MM.1S (cell line): Measurements from ENCODE around the gene NEK2.
"Not testable (repeated sequence)": the region's sequence is repeated elsewhere in the genome, so short reads cannot be mapped to it uniquely, and the experiment has no call there.

Experiments used
- DNase-seq: peaks from one replicate; pipeline ENCODE4 v3.0.0-alpha.2; 2015
- H2AFZ ChIP-seq: fragments of 300-600 bp; sonication (generic); 2 replicates; pipeline ENCODE4 v1.6.0; 2016; ENCODE audit warnings: antibody characterized with exemption, low read length
- H3F3A ChIP-seq: fragments of 300-600 bp; sonication (generic); 2 replicates; pipeline ENCODE4 v1.6.1; 2016; ENCODE audit warnings: mild to moderate bottlenecking, antibody characterized with exemption, low read length, moderate library complexity, mixed read lengths; ENCODE audit not compliant: insufficient read depth
- H3K27ac ChIP-seq: fragments of 300-600 bp; sonication (generic); 2 replicates; pipeline ENCODE4 v1.5.1; 2016; ENCODE audit warnings: mild to moderate bottlenecking, low read length
- H3K27me3 ChIP-seq: fragments of 300-600 bp; sonication (generic); replicated peaks from 2 replicates; pipeline ENCODE4 v1.6.0; 2016; ENCODE audit warnings: low read length; ENCODE audit not compliant: insufficient read depth
- H3K36me3 ChIP-seq: fragments of 300-600 bp; sonication (generic); replicated peaks from 2 replicates; pipeline ENCODE4 v1.6.1; 2016; ENCODE audit warnings: mild to moderate bottlenecking, low read length, mixed read lengths; ENCODE audit not compliant: insufficient read depth
- H3K4me1 ChIP-seq: fragments of 300-600 bp; sonication (generic); 2 replicates; pipeline ENCODE4 v1.6.1; 2016; ENCODE audit warnings: low read length, mixed read lengths
- H3K4me2 ChIP-seq: fragments of 300-600 bp; sonication (generic); 2 replicates; pipeline ENCODE4 v1.6.0; 2016; ENCODE audit warnings: low read depth, low read length
- H3K4me3 ChIP-seq: fragments of 300-600 bp; sonication (generic); 2 replicates; pipeline ENCODE4 v1.5.1; 2016; ENCODE audit warnings: low read length, mixed read lengths
- H3K79me2 ChIP-seq: fragments of 300-600 bp; sonication (generic); 2 replicates; pipeline ENCODE4 v1.6.1; 2016; ENCODE audit warnings: mixed run types, low read length, mixed read lengths
- H3K9ac ChIP-seq: fragments of 300-600 bp; sonication (generic); 2 replicates; pipeline ENCODE4 v1.6.1; 2016; ENCODE audit warnings: low read length, mixed read lengths
- H3K9me2 ChIP-seq: fragments of 300-600 bp; sonication (generic); replicated peaks from 2 replicates; pipeline ENCODE4 v1.6.1; 2016; ENCODE audit warnings: mild to moderate bottlenecking, low read length, mixed read lengths; ENCODE audit not compliant: insufficient read depth
- H3K9me3 ChIP-seq: fragments of 300-600 bp; sonication (generic); replicated peaks from 2 replicates; pipeline ENCODE4 v1.6.1; 2016; ENCODE audit warnings: mild to moderate bottlenecking, low read length, mixed read lengths; ENCODE audit not compliant: insufficient read depth
- H4K20me1 ChIP-seq: fragments of 300-600 bp; sonication (generic); 2 replicates; pipeline ENCODE4 v1.6.1; 2016; ENCODE audit warnings: mild to moderate bottlenecking, low read length, moderate library complexity, mixed read lengths; ENCODE audit not compliant: insufficient read depth
- CTCF ChIP-seq: fragments of 300-600 bp; sonication (generic); IDR thresholded peaks from 2 replicates; pipeline ENCODE4 v1.5.1; 2016; ENCODE audit warnings: antibody characterized with exemption, low read length, mixed read lengths
- EZH2 ChIP-seq: fragments of 300-600 bp; sonication (generic); optimal IDR thresholded peaks from 2 replicates; pipeline ENCODE3; 2017; ENCODE audit warnings: low read depth, mild to moderate bottlenecking, antibody characterized with exemption, low read length, mixed read lengths
- EZH2phosphoT487 ChIP-seq: fragments of 300-600 bp; sonication (generic); IDR thresholded peaks from 2 replicates; pipeline ENCODE4 v1.6.1; 2018; ENCODE audit warnings: antibody characterized with exemption, low read length

Gene NEK2

DNA sequence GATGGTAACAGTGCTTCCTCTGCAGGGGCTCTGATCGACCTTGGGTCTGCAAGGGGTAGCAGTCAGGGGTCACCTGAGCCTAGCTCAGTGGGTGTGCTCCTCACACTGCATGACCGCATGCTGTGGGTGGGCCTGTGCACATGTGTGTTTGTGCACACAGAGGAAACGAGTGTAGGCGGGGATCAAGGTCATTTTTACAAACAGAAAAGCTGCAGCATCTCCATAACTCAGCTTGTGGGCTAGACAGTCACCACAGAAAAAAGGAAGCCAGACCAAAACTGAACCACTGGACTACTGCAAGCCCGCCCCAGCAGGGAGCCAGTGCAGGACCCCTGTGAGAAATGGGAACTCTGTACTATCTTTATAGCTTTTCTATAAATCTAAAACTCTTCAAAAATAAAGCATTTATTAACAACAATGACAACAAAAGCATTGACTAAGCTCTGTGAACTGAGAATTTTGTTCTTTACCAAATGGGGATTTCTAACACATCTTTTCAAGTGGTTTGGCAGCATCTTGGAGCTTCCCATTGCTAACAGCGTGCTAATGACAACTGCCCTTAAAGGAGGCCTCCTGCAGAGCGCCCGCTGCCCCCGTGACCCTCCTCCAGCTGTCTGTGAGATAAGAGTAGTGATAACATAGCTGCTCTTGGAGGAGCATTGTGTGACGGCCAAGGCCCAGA lies 19.9 kb upstream of the NEK2 start:
- no peak for TF ChIP-seq EZH2phosphoT487
- TF ChIP-seq EZH2: no peak
- TF ChIP-seq CTCF: no peak
- DNase-seq: no peak
- H3F3A ChIP-seq: no peaks in the 10 kb centered on the region
- no peaks in the 10 kb centered on the region for H3K79me2 ChIP-seq
- no peak overlapping the region for H3K4me2 ChIP-seq
- H3K27me3 ChIP-seq: no peaks in the 10 kb centered on the region
- peaks cover 5% of the 10 kb centered on the region; the same call in 1 of the 2 replicates for H3K4me1 ChIP-seq
- H3K4me3 ChIP-seq: no peak overlapping the region
- H4K20me1 ChIP-seq: no peaks in the 10 kb centered on the region
- no peaks in the 10 kb centered on the region for H3K36me3 ChIP-seq
- H3K9me3 ChIP-seq: no peaks in the 10 kb centered on the region
- no peak overlapping the region for H3K9ac ChIP-seq
- no peak overlapping the region for H2AFZ ChIP-seq
- H3K9me2 ChIP-seq: no peaks in the 10 kb centered on the region
- H3K27ac ChIP-seq: no peak overlapping the region

- not testable (repeated sequence) for H3K9me3 ChIP-seq, H3K4me2 ChIP-seq, H3K9ac ChIP-seq, H3K4me3 ChIP-seq, H4K20me1 ChIP-seq, H3K79me2 ChIP-seq, H2AFZ ChIP-seq, H3K27me3 ChIP-seq, H3K9me2 ChIP-seq, H3K27ac ChIP-seq, H3K36me3 ChIP-seq, DNase-seq, H3F3A ChIP-seq, H3K4me1 ChIP-seq
Observed at GRCh38 chr1:211693911-211694310, 18.5 kb upstream of the NEK2 start.

DNA sequence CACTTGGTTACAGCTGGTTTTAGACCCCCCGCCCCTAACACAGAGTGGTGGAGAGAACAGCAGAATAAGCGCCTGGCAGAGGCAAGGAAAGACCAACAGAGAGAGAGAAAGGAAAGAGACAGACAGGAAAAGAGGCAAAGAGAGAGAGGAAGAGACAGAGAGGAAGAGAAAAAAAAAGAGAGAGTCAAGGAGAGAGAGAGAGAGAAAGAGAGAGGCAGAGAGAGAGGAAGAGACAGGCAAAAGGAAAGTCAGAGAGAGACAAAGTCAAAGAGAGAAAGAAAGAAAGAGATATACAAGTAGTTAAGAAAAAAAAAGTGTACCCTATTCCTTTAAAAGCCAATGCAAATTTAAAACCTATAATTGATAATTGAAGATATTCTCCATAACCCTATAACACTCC lies 13.0 kb upstream of the NEK2 start:
- no peaks in the 10 kb centered on the region for H3K9me3 ChIP-seq
- H3K9ac ChIP-seq: no peak overlapping the region
- no peaks in the 10 kb centered on the region for H3K36me3 ChIP-seq
- H3K27me3 ChIP-seq: no peaks in the 10 kb centered on the region
- H2AFZ ChIP-seq: no peak overlapping the region
- no peaks in the 10 kb centered on the region for H4K20me1 ChIP-seq
- H3K4me1 ChIP-seq: peaks cover 8% of the 10 kb centered on the region
- no peaks in the 10 kb centered on the region for H3F3A ChIP-seq
- no peak overlapping the region for H3K4me2 ChIP-seq
- TF ChIP-seq EZH2phosphoT487 (no peak), CTCF (no peak), EZH2 (no peak)
- no peak overlapping the region for H3K4me3 ChIP-seq
- H3K9me2 ChIP-seq: no peaks in the 10 kb centered on the region
- no peaks in the 10 kb centered on the region for H3K79me2 ChIP-seq
- no peak for DNase-seq
- H3K27ac ChIP-seq: no peak overlapping the region

DNA sequence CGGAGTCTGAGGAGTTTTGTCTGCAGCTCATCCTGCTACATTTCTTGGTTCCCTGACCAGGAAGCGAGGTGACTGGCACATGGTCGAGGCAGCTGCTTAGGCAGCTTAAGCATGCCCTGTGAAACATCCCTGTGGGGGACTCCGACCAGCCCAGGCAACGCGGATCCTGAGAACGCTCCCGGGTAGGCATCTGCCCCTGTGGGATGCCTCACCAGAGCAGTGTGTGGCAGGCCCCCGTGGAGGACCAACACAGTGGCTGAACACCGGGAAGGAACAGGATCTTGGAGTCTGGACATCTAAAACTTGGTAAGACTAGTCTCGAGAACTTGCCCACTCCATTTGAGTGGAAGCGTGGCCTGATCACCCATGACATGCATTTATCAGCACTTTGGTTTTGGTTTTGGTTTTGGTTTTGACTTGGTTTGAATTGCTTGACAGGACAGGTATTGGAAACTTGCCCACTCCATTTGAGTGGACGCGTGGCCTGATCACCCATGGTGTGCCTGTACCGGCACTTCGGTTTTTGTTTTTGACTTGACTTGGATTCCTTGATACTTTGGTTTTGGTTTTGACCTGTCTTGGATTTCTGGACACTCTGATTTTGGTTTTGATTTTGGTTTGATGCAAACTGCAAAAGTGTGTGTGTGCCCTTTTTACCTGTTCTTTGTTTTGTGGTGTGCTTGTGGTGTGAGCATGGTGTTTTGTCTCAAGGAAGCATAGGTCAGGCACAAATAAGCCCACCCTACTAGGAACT lies 12.2 kb upstream of the NEK2 start:
- Histone ChIP-seq H2AFZ (peak overlapping the region; percentile 50), H3K27me3 (no peaks in the 10 kb centered on the region), H3K4me1 (peaks cover 8% of the 10 kb centered on the region), H3K27ac (no peak overlapping the region), H3K9me2 (no peaks in the 10 kb centered on the region), H3K4me3 (no peak overlapping the region), H3K9ac (no peak overlapping the region), H4K20me1 (no peaks in the 10 kb centered on the region), H3F3A (no peaks in the 10 kb centered on the region), H3K79me2 (no peaks in the 10 kb centered on the region), H3K4me2 (peak overlapping the region; percentile 14), H3K9me3 (no peaks in the 10 kb centered on the region), H3K36me3 (no peaks in the 10 kb centered on the region)
- no peak for TF ChIP-seq EZH2phosphoT487
- no peak for TF ChIP-seq CTCF
- TF ChIP-seq EZH2: no peak
- DNase-seq: no peak
